ENCODE data around the gene NFASC.

GRCh38 chr1:205046870-205047269 lies 176.2 kb downstream of the NFASC start:
- TF ChIP-seq CTCF (IDR thresholded peaks at IDR 0.05): no peak
- TF ChIP-seq POLR2A (IDR thresholded peaks at IDR 0.05): no peak

Data from testis (tissue), 2 donors.